HepG2 (cell line): Measurements from ENCODE around the gene SPTAN1. TPM values are rescaled to one million over a fixed set of nuclear protein-coding genes. Genes with fewer than 3 reads are reported as not detected.

Experiments used
- ARNT2 ChIP-seq: sonication (generic); formaldehyde crosslinking; IDR thresholded peaks from 2 replicates; pipeline ENCODE4 v1.8.0; 2022; ENCODE audit warnings: mild to moderate bottlenecking, low read depth, missing genetic modification reagents, moderate library complexity
- ATF7 ChIP-seq, 2 experiments: fragments of 450-650 bp in 1 of 2; sonication (generic) in 1 of 2; formaldehyde crosslinking in 1 of 2; IDR thresholded peaks; 2 replicates each; pipeline versions ENCODE4 v1.4.0 to v1.6.1; 2016 to 2020; ENCODE audit warnings: antibody characterized with exemption in 1 of 2, mild to moderate bottlenecking in 1 of 2, missing genetic modification reagents in 1 of 2
- BRD4 ChIP-seq: sonication (generic); formaldehyde crosslinking; IDR thresholded peaks from 2 replicates; pipeline ENCODE4 v1.4.0; 2020; ENCODE audit warnings: missing genetic modification reagents
- CBX1 ChIP-seq: IDR thresholded peaks from one replicate; pipeline ENCODE4 v1.6.1; 2016; ENCODE audit warnings: antibody characterized with exemption, low read depth
- CENPT ChIP-seq: sonication (generic); formaldehyde crosslinking; IDR thresholded peaks from 2 replicates; pipeline ENCODE4 v1.8.0; 2022; ENCODE audit warnings: low read depth, mild to moderate bottlenecking, moderate library complexity, missing genetic modification reagents
- CHD4 ChIP-seq: fragments of 200-600 bp; sonication (generic); IDR thresholded peaks from 2 replicates; pipeline ENCODE4 v1.7.0; 2017; ENCODE audit warnings: mild to moderate bottlenecking, low read length, borderline replicate concordance
- FOXK1 ChIP-seq: sonication (generic); formaldehyde crosslinking; IDR thresholded peaks from 2 replicates; pipeline ENCODE4 v1.4.0; 2020; ENCODE audit warnings: low read depth, missing genetic modification reagents, borderline replicate concordance
- KAT2B ChIP-seq: fragments of 150-350 bp; IDR thresholded peaks from 2 replicates; pipeline ENCODE4 v1.6.1; 2014; ENCODE audit warnings: low read depth, low read length, borderline replicate concordance
- KDM4B ChIP-seq: sonication (generic); formaldehyde crosslinking; IDR thresholded peaks from 2 replicates; pipeline ENCODE4 v1.4.0; 2020; ENCODE audit warnings: missing genetic modification reagents
- MAX ChIP-seq: IDR thresholded peaks from 2 replicates; pipeline ENCODE4 v1.6.1; 2012; ENCODE audit warnings: inconsistent platforms
- NCOA2 ChIP-seq: sonication (generic); formaldehyde crosslinking; IDR thresholded peaks from 2 replicates; pipeline ENCODE4 v1.8.0; 2022; ENCODE audit warnings: inconsistent platforms
- NFRKB ChIP-seq: fragments of 450-650 bp; IDR thresholded peaks from 2 replicates; pipeline ENCODE4 v1.6.1; 2017
- NFYC ChIP-seq: IDR thresholded peaks from 2 replicates; pipeline ENCODE4 v1.6.1; 2016; ENCODE audit warnings: missing genetic modification reagents, missing compliant biosample characterization
- REL ChIP-seq: sonication (generic); formaldehyde crosslinking; conservative IDR thresholded peaks from 2 replicates; pipeline ENCODE4 v1.8.0; 2022; ENCODE audit warnings: mild to moderate bottlenecking, missing genetic modification reagents, moderate library complexity
- RFXANK ChIP-seq: IDR thresholded peaks from 2 replicates; pipeline ENCODE4 v1.6.1; 2016
- TBX2 ChIP-seq: sonication (generic); formaldehyde crosslinking; IDR thresholded peaks from 2 replicates; pipeline ENCODE4 v1.5.0; 2020; ENCODE audit warnings: missing genetic modification reagents, mild to moderate bottlenecking, borderline replicate concordance
- TCF7L2 ChIP-seq: IDR thresholded peaks from 2 replicates; pipeline ENCODE4 v1.6.1; 2011; ENCODE audit warnings: mild to moderate bottlenecking, low read depth, low read length, moderate library complexity
- TP53 ChIP-seq: sonication (generic); formaldehyde crosslinking; conservative IDR thresholded peaks from 2 replicates; pipeline ENCODE4 v1.4.0; 2020; ENCODE audit warnings: missing genetic modification reagents
- ZKSCAN5 ChIP-seq: sonication (generic); formaldehyde crosslinking; IDR thresholded peaks from 2 replicates; pipeline ENCODE4 v1.5.1; 2020; ENCODE audit warnings: mild to moderate bottlenecking, missing genetic modification reagents
- ZNF17 ChIP-seq: sonication (generic); formaldehyde crosslinking; IDR thresholded peaks from 2 replicates; pipeline ENCODE4 v1.5.0; 2020; ENCODE audit warnings: mild to moderate bottlenecking, missing genetic modification reagents
- ZNF274 ChIP-seq: sonication (generic); formaldehyde crosslinking; IDR thresholded peaks from 2 replicates; pipeline ENCODE4 v1.5.1; 2020; ENCODE audit warnings: mild to moderate bottlenecking, missing genetic modification reagents
- ZNF292 ChIP-seq: sonication (generic); formaldehyde crosslinking; IDR thresholded peaks from 2 replicates; pipeline ENCODE4 v1.8.1; 2022; ENCODE audit warnings: mild to moderate bottlenecking, low read depth, missing genetic modification reagents, borderline replicate concordance
- ZNF512 ChIP-seq: sonication (generic); formaldehyde crosslinking; IDR thresholded peaks from 2 replicates; pipeline ENCODE4 v1.4.0; 2020; ENCODE audit warnings: mild to moderate bottlenecking, missing genetic modification reagents
- ZNF652 ChIP-seq: IDR thresholded peaks from 2 replicates; pipeline ENCODE4 v1.6.1; 2016; ENCODE audit warnings: low read depth, borderline replicate concordance
- polyA plus RNA-seq, 8 experiments: library from polyadenylated mRNA; depleted of rRNA in 3 of 8; stranded (reverse) in 7 of 8; unstranded in 1 of 8; fragments of >200 nt; fragmentation: Illumina TruSeq in 4 of 8; extraction: Trizol in 4 of 8; gene quantifications; 2 replicates each; pipeline versions ENCODE4 v1.2.1 to v1.2.3, GENCODE V29; 2011 to 2016; ENCODE audit warnings: low read depth in 4 of 8, missing spikeins in 1 of 8, mixed read lengths in 1 of 8; ENCODE audit not compliant: insufficient read depth in 1 of 8
- total RNA-seq, 5 experiments: library from RNA; depleted of rRNA; stranded (reverse); fragments of >200 nt; fragmentation: Illumina TruSeq; extraction: Trizol; gene quantifications; 2 replicates each; pipeline ENCODE4 v1.2.3, GENCODE V29; 2016; ENCODE audit warnings: low read depth in 1 of 5
- TF ChIP-seq, protein P1 (sequence below): sonication (generic); formaldehyde crosslinking; IDR thresholded peaks from 2 replicates; pipeline ENCODE4 v1.4.0; 2020; ENCODE audit warnings: missing genetic modification reagents, borderline replicate concordance
- TF ChIP-seq, protein P2 (sequence below): sonication (generic); formaldehyde crosslinking; IDR thresholded peaks from 2 replicates; pipeline ENCODE4 v1.5.1; 2020; ENCODE audit warnings: mild to moderate bottlenecking, missing genetic modification reagents, moderate library complexity

Gene SPTAN1
- total and polyA plus RNA-seq, 2 of the 13 experiments (the other 11 are each of a cell fraction or from before 2014, with no cell fraction given), result 106 to 111 TPM

GRCh38 chr9:128552744-128553440, 505 bp downstream of the SPTAN1 start (continued):
- TF ChIP-seq ZNF512 (CRISPR knock-in tag) (no peak), BRD4 (CRISPR knock-in tag) (no peak), KDM4B (CRISPR knock-in tag) (no peak), CBX1 (no peak), ZNF652 (no peak), TCF7L2 (no peak), ZNF17 (no peak), NFYC (CRISPR knock-in tag) (no peak), ZNF292 (CRISPR knock-in tag) (no peak), ZKSCAN5 (no peak), REL (CRISPR knock-in tag) (no peak; the same call in 1 of the 2 replicates), TP53 (CRISPR knock-in tag) (no peak), ATF7 (IDR thresholded peaks at IDR 0.05) (no peak), ATF7 (CRISPR knock-in tag; IDR thresholded peaks at IDR 0.05) (no peak), KAT2B (no peak), ARNT2 (CRISPR knock-in tag) (no peak), ZNF274 (CRISPR knock-in tag) (no peak), FOXK1 (CRISPR knock-in tag) (no peak), NCOA2 (CRISPR knock-in tag) (no peak), NFRKB (no peak), TBX2 (CRISPR knock-in tag) (no peak), CHD4 (no peak), MAX (peak; percentile 23; the same call in 1 of the 2 replicates), CENPT (CRISPR knock-in tag) (no peak), RFXANK (CRISPR knock-in tag) (no peak)
- TF ChIP-seq, protein P1, sequence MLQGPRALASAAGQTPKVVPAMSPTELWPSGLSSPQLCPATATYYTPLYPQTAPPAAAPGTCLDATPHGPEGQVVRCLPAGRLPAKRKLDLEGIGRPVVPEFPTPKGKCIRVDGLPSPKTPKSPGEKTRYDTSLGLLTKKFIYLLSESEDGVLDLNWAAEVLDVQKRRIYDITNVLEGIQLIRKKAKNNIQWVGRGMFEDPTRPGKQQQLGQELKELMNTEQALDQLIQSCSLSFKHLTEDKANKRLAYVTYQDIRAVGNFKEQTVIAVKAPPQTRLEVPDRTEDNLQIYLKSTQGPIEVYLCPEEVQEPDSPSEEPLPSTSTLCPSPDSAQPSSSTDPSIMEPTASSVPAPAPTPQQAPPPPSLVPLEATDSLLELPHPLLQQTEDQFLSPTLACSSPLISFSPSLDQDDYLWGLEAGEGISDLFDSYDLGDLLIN (CRISPR knock-in tag), result no peak
- TF ChIP-seq, protein P2, sequence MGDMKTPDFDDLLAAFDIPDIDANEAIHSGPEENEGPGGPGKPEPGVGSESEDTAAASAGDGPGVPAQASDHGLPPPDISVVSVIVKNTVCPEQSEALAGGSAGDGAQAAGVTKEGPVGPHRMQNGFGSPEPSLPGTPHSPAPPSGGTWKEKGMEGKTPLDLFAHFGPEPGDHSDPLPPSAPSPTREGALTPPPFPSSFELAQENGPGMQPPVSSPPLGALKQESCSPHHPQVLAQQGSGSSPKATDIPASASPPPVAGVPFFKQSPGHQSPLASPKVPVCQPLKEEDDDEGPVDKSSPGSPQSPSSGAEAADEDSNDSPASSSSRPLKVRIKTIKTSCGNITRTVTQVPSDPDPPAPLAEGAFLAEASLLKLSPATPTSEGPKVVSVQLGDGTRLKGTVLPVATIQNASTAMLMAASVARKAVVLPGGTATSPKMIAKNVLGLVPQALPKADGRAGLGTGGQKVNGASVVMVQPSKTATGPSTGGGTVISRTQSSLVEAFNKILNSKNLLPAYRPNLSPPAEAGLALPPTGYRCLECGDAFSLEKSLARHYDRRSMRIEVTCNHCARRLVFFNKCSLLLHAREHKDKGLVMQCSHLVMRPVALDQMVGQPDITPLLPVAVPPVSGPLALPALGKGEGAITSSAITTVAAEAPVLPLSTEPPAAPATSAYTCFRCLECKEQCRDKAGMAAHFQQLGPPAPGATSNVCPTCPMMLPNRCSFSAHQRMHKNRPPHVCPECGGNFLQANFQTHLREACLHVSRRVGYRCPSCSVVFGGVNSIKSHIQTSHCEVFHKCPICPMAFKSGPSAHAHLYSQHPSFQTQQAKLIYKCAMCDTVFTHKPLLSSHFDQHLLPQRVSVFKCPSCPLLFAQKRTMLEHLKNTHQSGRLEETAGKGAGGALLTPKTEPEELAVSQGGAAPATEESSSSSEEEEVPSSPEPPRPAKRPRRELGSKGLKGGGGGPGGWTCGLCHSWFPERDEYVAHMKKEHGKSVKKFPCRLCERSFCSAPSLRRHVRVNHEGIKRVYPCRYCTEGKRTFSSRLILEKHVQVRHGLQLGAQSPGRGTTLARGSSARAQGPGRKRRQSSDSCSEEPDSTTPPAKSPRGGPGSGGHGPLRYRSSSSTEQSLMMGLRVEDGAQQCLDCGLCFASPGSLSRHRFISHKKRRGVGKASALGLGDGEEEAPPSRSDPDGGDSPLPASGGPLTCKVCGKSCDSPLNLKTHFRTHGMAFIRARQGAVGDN, result peak; percentile 48; the same call in 1 of the 2 replicates
